GM12865 (cell line): ENCODE measurements around the gene BATF.

Experiments used
- DNase-seq: peaks from one replicate; pipeline ENCODE4 v3.0.0; 2010; ENCODE audit warnings: low read depth
- H3K4me3 ChIP-seq: 2 replicates; pipeline ENCODE4 v1.5.1; 2011; ENCODE audit warnings: mild to moderate bottlenecking, low read depth, low read length, control low read depth
- TF ChIP-seq, protein P1 (sequence below): IDR thresholded peaks from 2 replicates; pipeline ENCODE4 v1.5.1; 2011; ENCODE audit warnings: low read length, control low read depth, low read depth, inconsistent platforms; ENCODE audit not compliant: insufficient read depth; ENCODE audit errors: missing control alignments

BATF gene

GRCh38 chr14:75559451-75560222 lies 37.4 kb downstream of the BATF start:
- TF ChIP-seq, protein P1, sequence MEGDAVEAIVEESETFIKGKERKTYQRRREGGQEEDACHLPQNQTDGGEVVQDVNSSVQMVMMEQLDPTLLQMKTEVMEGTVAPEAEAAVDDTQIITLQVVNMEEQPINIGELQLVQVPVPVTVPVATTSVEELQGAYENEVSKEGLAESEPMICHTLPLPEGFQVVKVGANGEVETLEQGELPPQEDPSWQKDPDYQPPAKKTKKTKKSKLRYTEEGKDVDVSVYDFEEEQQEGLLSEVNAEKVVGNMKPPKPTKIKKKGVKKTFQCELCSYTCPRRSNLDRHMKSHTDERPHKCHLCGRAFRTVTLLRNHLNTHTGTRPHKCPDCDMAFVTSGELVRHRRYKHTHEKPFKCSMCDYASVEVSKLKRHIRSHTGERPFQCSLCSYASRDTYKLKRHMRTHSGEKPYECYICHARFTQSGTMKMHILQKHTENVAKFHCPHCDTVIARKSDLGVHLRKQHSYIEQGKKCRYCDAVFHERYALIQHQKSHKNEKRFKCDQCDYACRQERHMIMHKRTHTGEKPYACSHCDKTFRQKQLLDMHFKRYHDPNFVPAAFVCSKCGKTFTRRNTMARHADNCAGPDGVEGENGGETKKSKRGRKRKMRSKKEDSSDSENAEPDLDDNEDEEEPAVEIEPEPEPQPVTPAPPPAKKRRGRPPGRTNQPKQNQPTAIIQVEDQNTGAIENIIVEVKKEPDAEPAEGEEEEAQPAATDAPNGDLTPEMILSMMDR: no peak
- no peak overlapping the region for H3K4me3 ChIP-seq
- DNase-seq: peak; percentile 50

DNA sequence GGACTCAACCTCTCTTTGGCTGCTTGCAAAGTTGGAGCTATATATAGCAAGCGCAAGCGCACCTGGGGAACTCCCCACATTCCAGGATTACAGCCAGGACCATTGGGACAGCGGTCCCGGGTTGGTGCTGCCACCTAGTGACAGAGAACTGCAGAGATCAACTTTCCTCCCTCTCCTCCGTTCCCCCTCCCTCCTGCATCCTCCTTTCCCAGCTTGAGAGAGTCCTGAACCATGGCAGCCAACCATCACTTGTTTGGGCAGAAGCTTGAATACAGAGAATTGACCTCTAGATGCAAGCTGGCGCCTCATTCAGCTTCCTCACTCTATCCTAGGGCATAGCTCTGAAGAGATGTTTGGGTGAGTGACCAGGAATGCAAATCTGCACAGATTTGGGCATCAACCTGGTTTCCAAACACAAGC lies 38.8 kb downstream of the BATF start:
- no peak overlapping the region for H3K4me3 ChIP-seq
- TF ChIP-seq, protein P1: peak; percentile 88
- peak; percentile 71 for DNase-seq

DNA sequence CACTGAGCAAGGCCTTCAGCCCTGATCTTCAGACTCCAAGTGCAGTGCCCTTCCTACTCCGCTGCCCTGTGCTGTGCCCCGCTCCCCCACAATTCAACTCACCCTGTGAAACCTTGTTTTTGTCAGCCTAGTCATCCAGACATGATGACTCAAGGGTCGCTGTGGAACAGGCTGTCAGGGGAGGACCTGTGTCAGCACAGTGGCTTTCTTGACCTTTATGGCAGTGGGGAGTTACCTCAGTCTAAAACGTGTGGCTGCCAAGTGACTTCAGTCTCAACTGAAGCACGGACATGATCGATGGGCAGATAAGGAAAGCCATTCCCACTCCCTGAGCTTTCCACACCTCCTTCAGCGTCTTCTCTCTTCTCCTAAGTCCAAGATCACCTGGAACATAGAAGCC lies 39.8 kb downstream of the BATF start:
- TF ChIP-seq, protein P1: no peak
- no peak overlapping the region for H3K4me3 ChIP-seq
- no peak for DNase-seq

DNA sequence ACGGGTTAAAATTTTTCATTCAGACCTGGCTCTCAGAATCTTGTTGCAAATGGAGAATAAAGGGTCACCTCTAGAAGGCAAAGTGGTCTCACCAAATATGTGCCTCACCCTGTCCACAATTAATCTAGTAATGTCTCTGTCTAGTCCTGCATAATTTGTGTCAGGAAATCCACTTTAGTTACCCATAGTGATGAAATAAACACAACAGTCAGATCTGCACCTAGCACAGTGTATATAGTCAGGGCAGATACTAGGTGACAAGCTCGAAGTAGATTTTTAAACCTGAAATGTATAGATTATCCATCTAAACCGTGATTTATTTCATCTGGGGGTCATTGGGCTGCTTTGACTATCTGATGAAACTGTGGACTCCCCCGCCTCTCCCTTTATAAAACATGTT lies 40.2 kb downstream of the BATF start:
- TF ChIP-seq, protein P1: no peak
- no peak for DNase-seq
- no peak overlapping the region for H3K4me3 ChIP-seq

DNA sequence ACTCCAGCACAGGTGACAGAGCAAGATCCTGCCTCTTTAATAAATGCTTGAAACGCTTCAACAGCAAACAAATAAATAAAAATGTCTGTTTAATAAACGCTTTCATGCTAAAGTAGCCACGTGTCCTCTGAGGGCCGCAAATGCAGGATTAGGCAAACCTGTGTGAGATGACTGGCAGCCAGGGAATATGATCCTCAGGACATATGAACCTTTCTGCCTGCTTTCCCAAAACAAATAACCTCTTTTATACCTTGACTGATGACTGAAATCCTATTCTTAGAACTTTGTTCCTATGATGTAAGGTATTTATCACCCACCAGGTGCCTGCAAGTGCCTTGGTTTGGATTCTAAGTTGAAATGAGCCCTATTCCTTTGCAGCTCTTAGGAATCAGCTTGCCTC lies 41.7 kb downstream of the BATF start:
- no peak for DNase-seq
- TF ChIP-seq, protein P1: no peak
- no peak overlapping the region for H3K4me3 ChIP-seq

DNA sequence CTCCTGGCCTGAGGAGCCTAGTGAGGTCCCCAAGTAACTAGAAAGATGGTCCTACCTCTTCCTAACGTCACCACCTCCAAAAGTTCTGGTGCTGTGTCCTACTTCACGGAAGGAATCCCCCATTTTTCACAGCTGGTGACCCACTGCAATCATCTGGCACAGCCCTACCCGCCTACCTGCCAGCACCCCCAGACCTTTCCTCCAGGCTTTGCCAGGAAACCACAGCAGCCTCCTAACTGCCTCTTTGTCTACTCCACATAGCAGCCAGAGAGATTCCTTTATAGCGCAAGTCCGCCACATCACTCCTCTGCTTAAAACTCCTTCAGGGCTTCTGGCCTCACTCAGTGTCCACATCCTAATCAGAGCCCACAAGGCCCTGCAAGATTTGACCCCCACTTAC lies 42.8 kb downstream of the BATF start:
- no peak for DNase-seq
- TF ChIP-seq, protein P1: no peak

DNA sequence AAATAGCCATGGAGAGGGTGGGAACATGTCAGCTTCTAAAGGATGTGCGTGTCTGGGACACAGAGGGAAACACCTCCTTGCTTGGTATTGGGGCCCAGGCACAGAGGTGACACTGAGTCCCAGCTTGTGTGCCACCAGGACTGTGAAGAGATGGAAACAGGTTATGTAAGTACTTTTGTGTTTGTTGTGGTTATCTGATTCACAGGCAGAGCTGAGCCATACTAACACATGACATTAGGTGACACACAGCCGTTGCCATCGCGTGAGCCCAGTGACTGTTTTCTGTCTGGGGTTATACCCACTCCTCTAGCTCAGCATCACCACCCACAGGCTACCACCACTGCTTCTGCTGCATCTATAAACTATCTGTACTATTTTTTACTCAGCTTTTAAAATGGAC lies 44.1 kb downstream of the BATF start:
- H3K4me3 ChIP-seq: no peak overlapping the region
- peak; percentile 63 for DNase-seq
- TF ChIP-seq, protein P1: no peak

More for the DNA sequence above, 42.8 kb downstream of the BATF start:
- H3K4me3 ChIP-seq: no peak overlapping the region
